Peyer's patch (tissue), 4 donors: ENCODE results near the gene ELAC1. TPM values are rescaled to one million over a fixed set of nuclear protein-coding genes. Genes with fewer than 3 reads are reported as not detected.
"Not testable (repeated sequence)": the region's sequence is repeated elsewhere in the genome, so short reads cannot be mapped to it uniquely, and the experiment has no call there.

ENCODE experiments used
- DNase-seq, 3 donors: peaks; one replicate each; pipeline ENCODE4 v3.0.0-alpha.2; 2017 to 2019
- H3K27ac ChIP-seq, 4 donors: fragments of 200-600 bp; sonication (generic); one replicate each; pipeline ENCODE4 v1.5.1; 2016 to 2019
- H3K27me3 ChIP-seq, 2 donors: fragments of 200-600 bp; sonication (generic); one replicate each; pipeline ENCODE4 v1.5.1; 2019
- H3K36me3 ChIP-seq, 3 donors: fragments of 200-600 bp; sonication (generic); one replicate each; pipeline ENCODE4 v1.5.1; 2016 to 2019
- H3K4me1 ChIP-seq, 4 donors: fragments of 200-600 bp; sonication (generic); one replicate each; pipeline ENCODE4 v1.5.1; 2016 to 2019
- H3K4me3 ChIP-seq, 4 donors: fragments of 200-600 bp; sonication (generic); 1 replicate in 3 of 4; 2 replicates in 1 of 4; pipeline ENCODE4 v1.5.1; 2016 to 2019; ENCODE audit warnings: mild to moderate bottlenecking in 1 of 4
- H3K9me3 ChIP-seq, 4 donors: fragments of 200-600 bp; sonication (generic); one replicate each; pipeline ENCODE4 v1.5.1; 2016 to 2019; ENCODE audit warnings: mild to moderate bottlenecking in 1 of 4
- POLR2A ChIP-seq, 2 donors: fragments of 450-650 bp; IDR thresholded peaks; one replicate each; pipeline ENCODE4 v1.5.1; 2017; ENCODE audit warnings: antibody characterized with exemption in 2 of 2, mild to moderate bottlenecking in 2 of 2, moderate library complexity in 2 of 2
- total RNA-seq, 4 donors: library from RNA; depleted of rRNA; stranded (reverse); fragments of >200 nt; gene quantifications; one replicate each; pipeline ENCODE4 v1.1.0, GENCODE V29; 2016
- TF ChIP-seq, protein P1 (sequence below), 6 experiments: fragments of 450-650 bp in 4 of 6; fragments of 200-600 bp in 2 of 6; sonication (generic) in 1 of 6; IDR thresholded peaks; one replicate each; pipeline ENCODE4 v1.5.1; 2017 to 2019; ENCODE audit warnings: antibody characterized with exemption in 6 of 6, mild to moderate bottlenecking in 3 of 6, moderate library complexity in 1 of 6

The ELAC1 gene
- total RNA-seq, 4 donors from 2014 or later: 7.1 to 15.5 (median 8.5) TPM

DNA sequence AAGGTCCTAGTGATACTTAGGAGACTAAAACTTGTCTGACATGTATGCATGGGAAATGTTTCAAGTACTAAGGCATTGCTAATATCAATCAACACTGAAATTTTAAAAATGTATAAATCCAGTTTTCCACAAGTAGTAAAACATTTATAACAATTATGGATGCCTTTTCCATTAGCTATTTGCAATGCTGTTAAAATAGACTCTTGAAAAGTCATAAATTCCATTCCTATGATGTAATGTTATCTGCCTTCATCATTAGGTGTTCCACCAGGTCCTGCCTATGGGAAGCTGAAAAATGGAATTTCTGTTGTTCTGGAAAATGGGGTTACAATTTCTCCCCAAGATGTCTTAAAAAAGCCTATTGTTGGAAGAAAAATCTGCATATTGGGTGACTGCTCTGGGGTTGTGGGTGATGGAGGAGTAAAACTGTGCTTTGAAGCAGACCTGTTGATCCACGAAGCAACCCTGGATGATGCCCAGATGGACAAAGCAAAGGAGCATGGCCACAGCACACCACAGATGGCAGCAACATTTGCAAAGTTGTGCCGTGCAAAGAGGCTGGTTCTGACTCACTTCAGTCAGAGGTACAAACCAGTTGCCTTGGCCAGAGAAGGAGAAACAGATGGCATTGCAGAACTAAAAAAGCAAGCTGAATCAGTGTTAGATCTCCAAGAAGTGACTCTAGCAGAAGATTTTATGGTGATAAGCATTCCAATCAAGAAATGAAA lies 18.7 kb downstream of the ELAC1 start:
- Histone ChIP-seq H3K9me3 (no peaks in the 10 kb centered on the region), H3K27me3 (no peaks in the 10 kb centered on the region), H3K27ac (no peak overlapping the region), H3K4me1 (peaks cover 0 to 9% (median 0%) of the 10 kb centered on the region in 4 donors), H3K36me3 (peaks cover 0 to 9% (median 0%) of the 10 kb centered on the region in 3 donors), H3K4me3 (no peak overlapping the region)
- no peak for TF ChIP-seq POLR2A (IDR thresholded peaks at IDR 0.05)
- TF ChIP-seq, protein P1, sequence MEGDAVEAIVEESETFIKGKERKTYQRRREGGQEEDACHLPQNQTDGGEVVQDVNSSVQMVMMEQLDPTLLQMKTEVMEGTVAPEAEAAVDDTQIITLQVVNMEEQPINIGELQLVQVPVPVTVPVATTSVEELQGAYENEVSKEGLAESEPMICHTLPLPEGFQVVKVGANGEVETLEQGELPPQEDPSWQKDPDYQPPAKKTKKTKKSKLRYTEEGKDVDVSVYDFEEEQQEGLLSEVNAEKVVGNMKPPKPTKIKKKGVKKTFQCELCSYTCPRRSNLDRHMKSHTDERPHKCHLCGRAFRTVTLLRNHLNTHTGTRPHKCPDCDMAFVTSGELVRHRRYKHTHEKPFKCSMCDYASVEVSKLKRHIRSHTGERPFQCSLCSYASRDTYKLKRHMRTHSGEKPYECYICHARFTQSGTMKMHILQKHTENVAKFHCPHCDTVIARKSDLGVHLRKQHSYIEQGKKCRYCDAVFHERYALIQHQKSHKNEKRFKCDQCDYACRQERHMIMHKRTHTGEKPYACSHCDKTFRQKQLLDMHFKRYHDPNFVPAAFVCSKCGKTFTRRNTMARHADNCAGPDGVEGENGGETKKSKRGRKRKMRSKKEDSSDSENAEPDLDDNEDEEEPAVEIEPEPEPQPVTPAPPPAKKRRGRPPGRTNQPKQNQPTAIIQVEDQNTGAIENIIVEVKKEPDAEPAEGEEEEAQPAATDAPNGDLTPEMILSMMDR (IDR thresholded peaks at IDR 0.05): no peak
- no peak for DNase-seq

DNA sequence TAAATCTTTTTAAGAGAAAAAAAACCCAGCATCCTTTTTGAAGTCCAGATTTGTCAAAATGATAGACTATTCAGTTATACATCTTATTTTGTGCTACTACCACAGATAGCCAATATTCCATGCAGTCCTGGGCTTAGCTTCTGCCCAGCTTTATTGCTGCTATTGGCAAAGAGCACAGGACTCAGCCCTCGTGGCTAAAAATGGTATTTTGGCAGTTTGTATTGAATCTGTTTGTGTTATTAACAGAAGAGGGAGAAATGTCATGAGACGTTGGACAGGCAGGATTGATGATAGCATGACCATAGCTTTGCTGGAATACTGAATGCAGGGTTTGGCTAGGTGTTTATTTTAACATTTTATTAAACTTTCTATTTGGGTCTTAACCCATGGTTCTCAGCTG lies 19.4 kb downstream of the ELAC1 start:
- H3K27me3 ChIP-seq: no peaks in the 10 kb centered on the region

DNA sequence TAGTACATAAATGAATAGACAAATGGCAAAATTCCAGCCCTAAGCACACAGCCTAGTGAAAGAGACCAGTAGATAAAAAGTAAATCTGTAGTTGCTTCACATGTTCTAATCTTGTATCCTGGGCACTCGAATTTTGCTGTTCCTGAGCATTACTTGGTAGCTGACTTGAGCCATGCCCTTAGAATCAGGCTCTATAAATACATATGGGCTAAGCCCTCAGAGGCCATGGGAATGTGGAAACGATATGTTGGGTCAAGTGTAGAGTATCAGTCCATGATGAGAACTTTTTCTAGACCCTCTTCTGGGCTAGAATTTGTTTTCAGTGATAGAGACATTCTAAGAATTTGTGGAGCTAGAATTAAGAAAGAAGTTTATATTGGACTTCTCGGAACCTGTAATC lies 21.9 kb downstream of the ELAC1 start:
- TF ChIP-seq, protein P1 (IDR thresholded peaks at IDR 0.05): no peak
- no peak for TF ChIP-seq POLR2A (IDR thresholded peaks at IDR 0.05)
- no peaks in the 10 kb centered on the region for H3K27me3 ChIP-seq
- H3K27ac ChIP-seq: no peak overlapping the region
- peaks cover 0 to 2% (median 0%) of the 10 kb centered on the region in 3 donors for H3K36me3 ChIP-seq
- no peaks in the 10 kb centered on the region for H3K4me1 ChIP-seq
- H3K9me3 ChIP-seq: no peaks in the 10 kb centered on the region
- no peak for DNase-seq
- H3K4me3 ChIP-seq: no peak overlapping the region

More for the DNA sequence above, 19.4 kb downstream of the ELAC1 start:
- TF ChIP-seq, protein P1 (IDR thresholded peaks at IDR 0.05): no peak
- no peak for TF ChIP-seq POLR2A (IDR thresholded peaks at IDR 0.05)
- Histone ChIP-seq H3K36me3 (peaks cover 0 to 9% (median 0%) of the 10 kb centered on the region in 3 donors), H3K9me3 (no peaks in the 10 kb centered on the region), H3K4me3 (no peak overlapping the region), H3K27ac (no peak overlapping the region), H3K4me1 (peaks cover 0 to 4% (median 0%) of the 10 kb centered on the region in 4 donors)
- no peak for DNase-seq

DNA sequence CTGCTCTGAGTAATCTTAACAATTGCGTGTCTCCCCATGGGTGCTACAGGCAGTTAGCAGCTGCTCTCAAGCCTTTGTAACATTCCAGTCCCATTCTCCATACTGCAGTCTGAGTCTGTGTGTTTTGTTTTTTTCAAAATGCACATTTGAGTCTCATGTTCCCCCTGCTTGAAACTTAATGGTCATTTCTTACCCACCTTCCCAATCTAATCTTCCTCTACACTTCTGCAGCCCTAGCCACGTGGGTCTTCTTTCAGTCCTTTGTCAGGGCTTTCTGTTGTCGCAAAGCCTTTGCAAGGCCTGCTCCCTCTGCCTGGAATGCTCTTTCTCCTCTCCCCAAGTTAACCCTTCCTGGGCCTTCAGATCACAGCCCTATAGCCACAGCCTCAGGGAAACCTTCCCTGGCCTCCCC lies 24.5 kb downstream of the ELAC1 start:
- Histone ChIP-seq H3K9me3 (no peaks in the 10 kb centered on the region), H3K4me3 (no peak overlapping the region), H3K36me3 (no peaks in the 10 kb centered on the region), H3K4me1 (no peaks in the 10 kb centered on the region), H3K27ac (no peak overlapping the region), H3K27me3 (no peaks in the 10 kb centered on the region)
- DNase-seq: no peak
- TF ChIP-seq, protein P1 (IDR thresholded peaks at IDR 0.05): no peak
- no peak for TF ChIP-seq POLR2A (IDR thresholded peaks at IDR 0.05)

DNA sequence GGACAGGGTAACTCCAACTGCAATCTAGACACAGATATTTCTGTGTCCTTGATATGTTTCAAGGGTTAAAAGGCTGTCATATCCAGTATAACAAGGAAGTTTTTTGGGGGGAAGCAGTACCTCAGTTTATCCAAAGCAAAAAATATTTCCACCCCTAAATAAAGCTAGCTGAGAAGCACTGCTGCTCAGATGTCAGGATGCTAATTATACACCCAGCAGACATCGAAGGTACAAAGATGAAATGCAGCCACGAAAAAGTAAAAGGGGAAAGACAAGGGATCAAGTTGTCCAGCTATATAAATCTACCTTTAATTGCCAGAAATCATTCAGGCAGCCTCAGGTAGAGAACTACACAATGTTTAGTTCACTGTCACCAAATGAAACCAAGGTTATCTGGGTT lies 26.2 kb downstream of the ELAC1 start:
- TF ChIP-seq, protein P1 (IDR thresholded peaks at IDR 0.05): no peak
- no peak for TF ChIP-seq POLR2A (IDR thresholded peaks at IDR 0.05)
- Histone ChIP-seq H3K36me3 (no peaks in the 10 kb centered on the region), H3K9me3 (no peaks in the 10 kb centered on the region), H3K27me3 (no peaks in the 10 kb centered on the region), H3K27ac (no peak overlapping the region), H3K4me3 (no peak overlapping the region), H3K4me1 (no peaks in the 10 kb centered on the region)
- DNase-seq: no peak

DNA sequence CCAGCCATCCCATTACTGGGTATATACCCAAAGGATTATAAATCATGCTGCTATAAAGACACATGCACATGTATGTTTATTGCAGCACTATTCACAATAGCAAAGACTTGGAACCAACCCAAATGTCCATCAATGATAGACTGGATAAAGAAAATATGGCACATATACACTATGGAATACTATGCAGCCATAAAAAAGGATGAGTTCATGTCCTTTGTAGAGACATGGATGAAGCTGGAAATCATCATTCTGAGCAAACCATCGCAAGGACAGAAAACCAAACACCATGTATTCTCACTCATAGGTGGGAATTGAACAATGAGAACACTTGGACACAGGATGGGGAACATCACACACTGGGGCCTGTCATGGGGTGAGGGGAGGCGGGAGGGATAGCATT lies 35.3 kb downstream of the ELAC1 start:
- H3K27ac ChIP-seq, H3K9me3 ChIP-seq, DNase-seq, H3K27me3 ChIP-seq, H3K4me3 ChIP-seq, H3K4me1 ChIP-seq, H3K36me3 ChIP-seq: not testable (repeated sequence)
